Spleen (tissue), 7 donors: ENCODE results near the gene RALGDS.
A peak's percentile ranks its signal among the peaks of the same experiment; 100 is the strongest.

ENCODE experiments used
- CTCF ChIP-seq, 11 experiments: fragments of 200-600 bp in 7 of 11; fragments of 450-650 bp in 4 of 11; sonication (generic) in 4 of 11; IDR thresholded peaks in 8 of 11; conservative IDR thresholded peaks in 3 of 11; 1 replicate in 7 of 11; 2 replicates in 4 of 11; pipeline versions ENCODE4 v1.4.0 to v1.8.0; 2016 to 2021; ENCODE audit warnings: antibody characterized with exemption in 11 of 11, inconsistent platforms in 4 of 11, mild to moderate bottlenecking in 1 of 11
- POLR2A ChIP-seq, 3 donors: fragments of 450-650 bp; IDR thresholded peaks; one replicate each; pipeline ENCODE4 v1.5.1; 2017; ENCODE audit warnings: antibody characterized with exemption in 3 of 3, mild to moderate bottlenecking in 1 of 3
- POLR2AphosphoS5 ChIP-seq, 3 donors: sonication (generic); formaldehyde crosslinking; IDR thresholded peaks; one replicate each; pipeline ENCODE4 v1.5.1; 2017; ENCODE audit warnings: antibody characterized with exemption in 3 of 3
- donor health status: DM: no; HTN: no; CAD: no; lungs with moderate emphysema.
- donor health status: DM: no; HTN: no; CAD: no.
- donor health status: DM: no; HTN: no; CAD: no.

GRCh38 chr9:133125941-133126696 lies 5.1 kb upstream of the RALGDS start:
- TF ChIP-seq CTCF (IDR thresholded peaks at IDR 0.05 in 8 of 11, conservative IDR thresholded peaks at IDR 0.05 in 3 of 11) (no peak), POLR2A (IDR thresholded peaks at IDR 0.05) (no peak), POLR2AphosphoS5 (IDR thresholded peaks at IDR 0.05) (peak; percentile 29 to 53 (median 41))
